GM23338 (cell line): ENCODE results near the gene LRRC2.

ENCODE experiments used
- EZH2 ChIP-seq: fragments of 200-600 bp; sonication (generic); IDR thresholded peaks from one replicate; pipeline ENCODE4 v1.8.0; 2017; ENCODE audit warnings: antibody characterized with exemption, mild to moderate bottlenecking, low read depth; ENCODE audit not compliant: unreplicated experiment
- EZH2phosphoT487 ChIP-seq: fragments of 200-600 bp; sonication (generic); IDR thresholded peaks from one replicate; pipeline ENCODE4 v1.8.1; 2018; ENCODE audit warnings: antibody characterized with exemption; ENCODE audit not compliant: unreplicated experiment
- POLR2AphosphoS5 ChIP-seq: IDR thresholded peaks from 2 replicates; pipeline ENCODE4 v1.6.1; 2016; ENCODE audit warnings: antibody characterized with exemption, low read depth
- ZNF114 ChIP-seq: fragments of 250-450 bp; sonication (Bioruptor Pico); IDR thresholded peaks from 2 replicates; pipeline ENCODE4 v1.5.0; 2020; ENCODE audit warnings: mild to moderate bottlenecking, moderate library complexity
- TF ChIP-seq, protein P1 (sequence below), 2 experiments: fragments of 200-600 bp in 1 of 2; sonication (generic) in 1 of 2; conservative IDR thresholded peaks; 2 replicates each; pipeline versions ENCODE4 v1.5.1 to v1.6.1; 2016 to 2017; ENCODE audit warnings: antibody characterized with exemption in 2 of 2, low read depth in 2 of 2, mild to moderate bottlenecking in 2 of 2, moderate library complexity in 1 of 2

DNA sequence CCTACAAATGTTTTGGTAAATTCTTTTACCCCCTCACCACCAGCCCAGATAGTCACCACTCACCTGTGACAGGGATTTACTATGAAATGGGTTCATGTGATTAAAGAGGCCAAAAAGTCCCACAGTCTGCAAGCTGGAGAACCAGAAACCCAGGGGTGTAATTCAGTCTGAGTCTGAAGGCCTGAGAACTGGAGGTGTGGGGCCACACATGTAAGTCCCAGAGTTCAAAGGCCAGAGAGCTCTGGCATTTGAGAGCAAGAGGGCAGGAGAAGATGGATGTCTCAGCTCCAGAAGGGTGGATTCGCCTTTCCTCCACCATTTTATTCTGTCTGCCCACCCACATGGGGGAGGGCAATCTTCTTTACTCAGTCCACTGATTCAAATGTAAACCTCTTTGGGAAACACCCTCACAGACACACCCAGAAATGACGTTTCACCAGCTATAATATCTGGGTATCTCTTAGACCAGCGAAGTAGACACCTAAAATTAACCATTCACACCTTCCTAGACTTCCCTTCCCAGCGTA, 56.4 kb downstream of the LRRC2 start:
- no peak for TF ChIP-seq EZH2
- TF ChIP-seq, protein P1, sequence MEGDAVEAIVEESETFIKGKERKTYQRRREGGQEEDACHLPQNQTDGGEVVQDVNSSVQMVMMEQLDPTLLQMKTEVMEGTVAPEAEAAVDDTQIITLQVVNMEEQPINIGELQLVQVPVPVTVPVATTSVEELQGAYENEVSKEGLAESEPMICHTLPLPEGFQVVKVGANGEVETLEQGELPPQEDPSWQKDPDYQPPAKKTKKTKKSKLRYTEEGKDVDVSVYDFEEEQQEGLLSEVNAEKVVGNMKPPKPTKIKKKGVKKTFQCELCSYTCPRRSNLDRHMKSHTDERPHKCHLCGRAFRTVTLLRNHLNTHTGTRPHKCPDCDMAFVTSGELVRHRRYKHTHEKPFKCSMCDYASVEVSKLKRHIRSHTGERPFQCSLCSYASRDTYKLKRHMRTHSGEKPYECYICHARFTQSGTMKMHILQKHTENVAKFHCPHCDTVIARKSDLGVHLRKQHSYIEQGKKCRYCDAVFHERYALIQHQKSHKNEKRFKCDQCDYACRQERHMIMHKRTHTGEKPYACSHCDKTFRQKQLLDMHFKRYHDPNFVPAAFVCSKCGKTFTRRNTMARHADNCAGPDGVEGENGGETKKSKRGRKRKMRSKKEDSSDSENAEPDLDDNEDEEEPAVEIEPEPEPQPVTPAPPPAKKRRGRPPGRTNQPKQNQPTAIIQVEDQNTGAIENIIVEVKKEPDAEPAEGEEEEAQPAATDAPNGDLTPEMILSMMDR (conservative IDR thresholded peaks at IDR 0.05; ENCODE audit: low read depth in 2 of 2) = no peak
- no peak for TF ChIP-seq ZNF114 (CRISPR knock-in tag)
- TF ChIP-seq EZH2phosphoT487 = no peak
- TF ChIP-seq POLR2AphosphoS5 = no peak
